CD4-positive, alpha-beta T cell treated with Interleukin-21 for 1 hour (primary cell): ENCODE measurements around the gene ALK.

Experiments used
- DNase-seq: peaks from one replicate; pipeline ENCODE4 v3.0.0-alpha.2; 2020

ALK gene

DNA sequence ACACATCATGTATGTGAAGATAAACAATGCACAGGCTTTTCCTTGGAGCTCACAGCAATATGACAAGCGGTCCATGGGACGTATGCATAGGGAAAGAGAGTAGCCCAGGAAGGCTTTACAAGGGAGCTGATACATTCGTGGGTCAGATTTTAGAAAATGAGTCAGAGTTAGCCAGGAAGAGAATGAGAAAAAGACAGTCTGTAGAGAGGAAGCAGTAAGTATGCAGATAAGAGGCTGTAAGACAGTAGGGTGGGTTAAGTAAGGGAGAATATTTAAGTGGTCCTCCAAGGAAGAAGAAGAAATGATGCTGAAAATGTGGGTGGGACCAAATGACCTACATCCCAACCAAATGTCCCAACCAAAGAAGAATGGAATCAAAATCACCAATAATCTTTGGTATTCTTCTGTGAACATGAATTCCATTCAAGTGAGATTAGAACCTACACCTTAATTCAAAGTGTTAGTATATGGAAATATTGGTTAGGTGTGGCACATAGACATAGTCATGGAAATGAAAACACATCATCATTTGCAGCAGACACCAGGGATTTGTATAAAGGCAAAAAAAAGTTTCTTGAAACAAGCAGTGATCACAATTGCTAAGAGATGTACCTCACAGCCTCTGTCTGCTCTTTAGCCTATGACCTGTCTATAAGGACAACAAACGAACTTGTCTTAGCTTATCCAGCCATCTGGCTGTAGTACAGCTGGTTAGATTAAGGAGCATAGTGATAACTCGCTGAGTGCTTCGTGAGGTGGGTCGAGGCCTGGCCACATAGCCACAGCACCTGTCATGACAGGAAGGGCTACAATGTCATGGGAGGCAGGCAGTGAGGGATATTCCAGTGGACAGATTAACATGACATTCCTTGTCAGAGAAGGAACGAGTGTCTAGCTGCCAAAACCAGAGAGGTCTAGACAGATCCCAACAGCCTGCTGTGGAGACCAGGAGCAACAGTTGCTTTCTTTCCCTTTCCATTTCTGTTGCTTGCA is 133.6 kb downstream of the ALK start:
- DNase-seq: no peak

DNA sequence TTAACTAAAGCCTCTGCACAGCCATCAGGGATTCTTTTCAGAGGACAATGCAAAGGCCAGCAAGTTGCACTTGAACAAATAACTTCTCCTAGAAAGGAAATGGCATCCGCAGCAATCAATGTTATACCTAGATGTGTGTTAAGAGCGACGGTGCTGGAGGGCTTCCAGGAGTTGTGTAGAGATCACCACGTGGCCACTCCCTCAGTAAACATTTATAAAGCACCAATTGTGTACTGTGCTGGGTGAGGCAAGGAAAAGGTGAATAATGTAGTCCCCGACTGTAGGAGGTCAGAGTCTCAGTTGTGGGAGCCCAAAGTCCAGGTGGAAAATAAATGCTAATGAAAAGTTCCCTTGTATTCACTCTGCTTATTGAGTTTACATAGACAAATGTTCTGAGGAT is 135.0 kb downstream of the ALK start:
- no peak for DNase-seq

- no peak for DNase-seq
Observed at GRCh38 chr2:29783666-29784065, 137.7 kb downstream of the ALK start.

DNA sequence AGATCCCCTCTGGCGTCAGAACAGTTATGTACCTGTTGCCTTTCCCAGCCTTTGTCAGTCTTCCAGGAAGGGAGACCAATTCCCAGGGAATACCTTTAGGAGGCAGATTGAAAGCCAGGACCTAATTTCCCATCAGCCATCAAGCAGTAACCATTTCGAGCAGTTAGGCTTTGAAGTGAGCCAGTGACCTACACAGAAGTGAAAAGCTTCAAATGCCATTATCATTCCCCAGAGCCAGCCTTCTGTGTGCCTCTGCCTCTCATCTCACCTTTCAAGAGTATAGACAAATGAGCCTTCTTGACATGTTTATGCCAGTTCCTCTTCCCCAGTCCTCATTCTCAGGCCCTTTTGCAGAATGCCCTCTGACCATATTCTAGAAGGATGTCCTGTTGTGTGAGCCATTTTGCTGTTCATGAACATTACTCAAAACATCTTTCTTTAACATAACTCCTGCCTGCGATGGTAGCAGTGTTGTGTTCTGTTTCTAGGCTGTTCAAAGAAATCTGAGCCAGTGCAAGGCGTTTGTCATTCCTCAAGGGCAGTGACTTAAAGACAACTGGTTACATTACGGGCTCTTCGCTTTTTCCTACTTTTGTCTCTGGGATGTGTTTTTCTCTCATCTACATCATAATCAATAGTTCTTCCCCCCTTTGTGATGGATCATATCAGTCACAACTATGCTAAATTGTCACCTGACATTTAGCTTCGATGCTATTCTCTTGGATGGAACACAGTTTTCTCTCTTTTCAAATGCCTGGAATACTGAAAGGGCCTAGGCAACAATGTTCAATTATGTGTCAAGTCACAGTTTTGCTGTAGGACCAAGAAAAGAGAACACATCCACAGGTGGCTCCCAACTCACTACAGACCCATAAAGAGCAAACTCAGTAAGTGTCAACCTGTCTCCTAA is 138.6 kb downstream of the ALK start:
- DNase-seq: no peak

- no peak for DNase-seq
Observed at GRCh38 chr2:29782087-29782486, 139.3 kb downstream of the ALK start.

DNA sequence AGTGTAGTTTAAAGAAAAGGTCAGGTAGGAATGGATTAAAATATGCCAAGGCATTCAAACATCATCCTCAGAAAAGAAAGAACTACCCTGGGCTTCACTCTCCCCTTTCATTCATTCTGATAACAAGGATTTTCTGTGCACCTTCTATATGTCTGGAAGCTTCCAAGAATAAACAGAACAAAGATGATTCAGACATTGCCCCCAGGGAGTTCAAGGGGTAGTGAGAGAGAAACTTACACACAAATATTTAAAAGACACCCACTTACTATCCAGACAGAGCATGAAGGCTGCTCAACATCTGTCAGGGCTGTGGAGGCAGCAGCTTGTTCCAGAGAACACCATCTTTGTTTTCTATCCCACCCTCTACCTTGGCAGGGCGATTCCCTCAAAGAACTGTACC is 140.5 kb downstream of the ALK start:
- no peak for DNase-seq

DNA sequence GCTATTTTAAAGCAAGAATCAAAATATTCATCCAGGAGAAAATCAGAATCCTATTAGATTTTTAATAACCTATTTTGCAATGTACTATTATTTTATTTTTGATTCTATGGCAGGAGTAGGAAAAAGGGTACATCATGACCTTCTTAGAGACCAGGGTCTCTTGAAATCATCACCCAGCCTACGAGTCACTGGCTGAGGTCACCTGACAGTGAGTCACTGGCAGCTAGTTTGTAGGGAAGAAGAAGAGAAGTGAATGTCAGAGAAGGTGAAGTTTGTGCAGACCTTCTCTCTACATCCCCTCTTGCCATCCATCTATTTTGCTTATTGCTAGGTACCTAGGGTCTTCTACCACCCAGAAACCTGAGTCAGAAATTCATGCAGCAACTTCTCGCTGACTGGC is 144.2 kb downstream of the ALK start:
- DNase-seq: no peak

DNA sequence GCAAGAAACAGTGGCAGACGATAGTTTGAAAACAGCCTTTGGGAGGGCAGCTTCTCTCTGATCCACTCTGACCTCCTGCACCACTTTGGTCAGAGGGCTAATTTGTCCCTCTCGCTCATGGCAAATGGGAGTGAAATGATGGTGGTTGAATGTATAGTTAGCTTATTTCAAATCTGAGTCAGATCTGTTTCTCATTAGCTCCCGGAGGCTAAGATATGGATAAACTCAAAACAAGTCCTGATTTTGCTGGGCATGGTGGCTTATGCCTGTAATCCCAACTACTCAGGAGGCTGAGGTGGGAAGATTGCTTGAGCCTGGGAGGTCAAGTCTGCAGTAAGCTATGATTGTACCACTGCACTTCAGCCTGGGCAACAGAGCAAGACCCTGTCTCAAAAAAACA is 145.0 kb downstream of the ALK start:
- DNase-seq: no peak

DNA sequence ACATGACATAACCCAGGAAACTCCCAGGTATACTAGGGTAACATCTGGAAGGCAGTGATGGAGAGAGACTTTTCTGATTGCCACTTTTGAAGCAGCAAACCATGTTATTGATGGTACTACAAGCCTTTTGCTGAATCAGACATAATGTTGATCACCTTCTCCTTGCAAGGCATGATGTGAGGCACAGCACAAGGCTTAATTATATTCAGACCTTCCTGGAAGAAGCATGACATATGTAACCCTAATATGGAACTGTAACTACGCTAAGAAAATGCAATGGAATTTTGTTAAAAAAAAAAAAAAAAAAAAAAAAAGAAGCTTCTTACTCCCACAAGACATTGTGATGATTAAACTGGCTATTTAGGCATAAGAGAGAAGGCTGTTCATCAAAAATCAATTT is 145.4 kb downstream of the ALK start:
- DNase-seq: no peak

GRCh38 chr2:29774624-29775023 is 146.8 kb downstream of the ALK start:
- DNase-seq: no peak

GRCh38 chr2:29770846-29771245 is 150.5 kb downstream of the ALK start:
- DNase-seq: no peak

- no peak for DNase-seq
Observed at GRCh38 chr2:29769847-29770246, 151.5 kb downstream of the ALK start.

GRCh38 chr2:29767606-29768335 is 153.6 kb downstream of the ALK start:
- no peak for DNase-seq

GRCh38 chr2:29766191-29766590 is 155.2 kb downstream of the ALK start:
- no peak for DNase-seq

DNA sequence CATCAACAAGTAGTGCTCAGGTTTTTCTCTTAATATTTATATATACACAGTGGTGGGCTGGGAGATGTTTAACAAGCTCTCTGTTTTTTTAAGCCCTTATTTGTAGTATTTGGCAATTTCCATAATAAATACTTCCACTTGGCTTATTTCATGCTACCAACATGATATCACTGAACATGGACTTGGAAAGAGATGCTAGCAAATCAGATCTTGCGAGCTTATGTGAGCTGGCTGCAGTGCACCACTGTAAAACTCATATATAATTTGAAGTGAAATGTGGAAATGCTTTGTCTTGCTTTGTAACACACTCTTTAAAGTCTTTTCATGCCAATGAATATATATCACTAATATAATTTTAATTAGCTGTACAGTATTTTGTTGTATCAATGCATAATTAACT is 155.7 kb downstream of the ALK start:
- no peak for DNase-seq

GRCh38 chr2:29763371-29763770 is 158.0 kb downstream of the ALK start:
- DNase-seq: no peak

GRCh38 chr2:29762239-29762638 is 159.1 kb downstream of the ALK start:
- no peak for DNase-seq

GRCh38 chr2:29761278-29761677 is 160.1 kb downstream of the ALK start:
- no peak for DNase-seq

DNA sequence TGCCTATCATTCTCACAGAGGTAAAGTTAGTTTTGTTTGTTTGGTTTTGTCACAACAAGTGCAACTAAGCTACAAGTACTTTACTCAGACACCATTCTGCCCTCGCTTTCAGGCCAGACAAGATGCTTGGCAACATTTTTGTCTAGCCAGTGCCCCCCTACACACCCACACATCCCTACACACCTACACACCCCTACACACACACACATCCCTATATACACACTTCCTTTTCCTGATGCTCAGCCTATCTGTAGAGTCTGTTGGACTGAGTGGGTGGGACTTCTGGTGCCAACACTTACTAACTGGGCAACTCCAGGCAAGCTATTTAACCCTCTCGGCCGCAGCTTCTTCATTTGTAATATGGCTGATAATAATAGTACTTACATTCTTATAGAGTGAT is 161.4 kb downstream of the ALK start:
- DNase-seq: no peak

GRCh38 chr2:29759360-29759759 is 162.0 kb downstream of the ALK start:
- no peak for DNase-seq

DNA sequence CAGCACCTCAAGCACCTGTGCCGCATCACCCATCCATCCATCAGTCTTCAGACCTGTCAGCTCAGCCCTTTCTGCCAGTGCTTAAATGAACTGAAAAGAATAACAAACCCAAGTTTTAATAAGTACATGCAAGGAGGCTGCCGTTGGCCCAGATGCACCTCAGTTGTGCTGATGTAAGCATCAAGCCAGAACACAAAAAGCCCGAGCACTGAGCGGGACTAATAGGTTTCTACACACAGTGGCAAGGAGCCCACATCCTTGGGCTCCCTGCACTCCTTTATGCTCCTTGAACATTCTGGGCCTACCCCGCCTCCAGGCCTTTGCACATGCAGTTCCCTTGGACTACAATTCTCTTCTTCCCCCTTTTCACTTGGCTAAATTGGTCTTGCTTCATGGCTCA is 165.6 kb downstream of the ALK start:
- no peak for DNase-seq

- no peak for DNase-seq
Observed at GRCh38 chr2:29755233-29755632, 166.2 kb downstream of the ALK start.
